ENCODE measurements around the gene PNKD. TPM values are rescaled to one million over a fixed set of nuclear protein-coding genes. Genes with fewer than 3 reads are reported as not detected.

PNKD gene
- total and polyA plus RNA-seq, 2 of the 8 experiments (the other 6 are each of a cell fraction or from before 2014, with no cell fraction given), result 43.9 to 65.4 TPM

DNA sequence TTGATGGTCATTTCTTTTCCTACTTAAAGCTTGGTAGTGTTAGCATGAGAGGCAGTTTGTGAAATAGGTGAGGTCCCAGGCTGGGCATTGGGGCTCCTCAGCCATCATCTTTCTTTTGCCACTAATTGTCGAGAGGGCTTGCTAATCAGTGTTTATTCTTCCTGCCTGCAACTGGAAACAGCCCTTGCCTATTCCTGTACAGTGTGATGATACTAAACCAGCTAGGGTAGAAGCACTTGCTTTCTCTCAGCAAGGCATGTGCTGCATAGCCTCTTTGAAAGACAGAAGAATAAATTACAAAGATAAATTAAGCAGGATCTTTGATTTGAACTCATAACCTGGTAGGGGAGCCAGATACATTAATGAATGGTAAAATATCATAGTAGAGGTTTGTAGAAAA, 26.1 kb upstream of the PNKD start:
- Histone ChIP-seq H2BK15ac (ENCODE audit: low read length) (no peak overlapping the region), H3K4ac (replicated peaks; ENCODE audit: insufficient read length, low read depth, low read length) (no peak overlapping the region), H3K4me2 (ENCODE audit: insufficient read depth in 1 of 2, low read depth in 2 of 2, low read length in 2 of 2) (no peak overlapping the region), H3K4me1 (replicated peaks in 1 of 4; ENCODE audit: control insufficient read depth in 3 of 4, insufficient read depth in 4 of 4, low read length in 3 of 4) (no peaks in the 10 kb centered on the region), H3K79me2 (ENCODE audit: control insufficient read depth in 1 of 2, insufficient read depth in 2 of 2, low read length in 2 of 2) (no peaks in the 10 kb centered on the region), H3K9me3 (ENCODE audit: insufficient read depth in 2 of 2, low read depth in 1 of 2, low read length in 1 of 2) (no peaks in the 10 kb centered on the region), H3K56ac (replicated peaks; ENCODE audit: insufficient read length, low read depth, low read length) (no peak overlapping the region), H4K20me1 (replicated peaks in 1 of 2; ENCODE audit: control insufficient read depth in 1 of 2, insufficient read depth in 2 of 2, low read length in 2 of 2) (peaks cover 0 to 1% of the 10 kb centered on the region in 2 experiments), H2BK5ac (ENCODE audit: low read depth, low read length) (no peak overlapping the region), H3K79me1 (ENCODE audit: low read depth, low read length) (no peaks in the 10 kb centered on the region), H3K9ac (replicated peaks in 1 of 4; ENCODE audit: extremely low read depth in 1 of 4, low read depth in 3 of 4, low read length in 3 of 4) (no peak overlapping the region), H3K27me3 (replicated peaks in 1 of 4; ENCODE audit: control insufficient read depth in 3 of 4, extremely low read depth in 1 of 4, insufficient read depth in 3 of 4, low read length in 3 of 4) (no peaks in the 10 kb centered on the region), H3K18ac (ENCODE audit: extremely low read depth, low read length) (no peak overlapping the region), H3K14ac (ENCODE audit: insufficient read length) (no peak overlapping the region), H3K27ac (ENCODE audit: low read depth, low read length) (no peak overlapping the region), H4K5ac (ENCODE audit: insufficient read length, low read depth, low read length) (no peak overlapping the region), H4K8ac (ENCODE audit: extremely low read depth, insufficient read depth, low read length) (no peak overlapping the region), H3K23me2 (ENCODE audit: low read depth, low read length) (no peaks in the 10 kb centered on the region), H4K91ac (replicated peaks; ENCODE audit: insufficient read length, low read length) (no peak overlapping the region), H2BK12ac (ENCODE audit: low read depth, low read length) (no peak overlapping the region), H2BK20ac (ENCODE audit: low read length) (no peak overlapping the region), H3K23ac (ENCODE audit: insufficient read length) (no peak overlapping the region), H2BK120ac (replicated peaks; ENCODE audit: low read depth, low read length) (no peak overlapping the region), H2AK5ac (ENCODE audit: low read depth, low read length) (no peak overlapping the region), H3K36me3 (ENCODE audit: control insufficient read depth in 2 of 4, insufficient read depth in 4 of 4, low read length in 3 of 4) (peaks cover 33 to 82% (median 62%) of the 10 kb centered on the region in 4 experiments), H3K4me3 (ENCODE audit: extremely low read depth in 1 of 4, insufficient read depth in 2 of 4, low read depth in 3 of 4, low read length in 4 of 4) (no peak overlapping the region), H2AFZ (ENCODE audit: low read length) (no peak overlapping the region)
- no peak for TF ChIP-seq CTBP2 (IDR thresholded peaks at IDR 0.05; ENCODE audit: borderline replicate concordance, insufficient read depth, insufficient read length, low read length)
- ChIA-PET CTCF (ENCODE audit: partially characterized antibody) (interaction anchor here (0.6 to 5.8 kb wide), 5 partner anchors 13 to 222 kb away, joined by 3 to 25 read pairs (median 6); no protein-coding TSS in a partner anchor), POLR2A (ENCODE audit: partially characterized antibody) (interaction anchor here (0.5 to 1.2 kb wide), 5 partner anchors 9 to 22 kb away, joined by 3 read pairs; no protein-coding TSS in a partner anchor)
- DNase-seq (ENCODE audit: low read depth in 1 of 2, low spot score in 2 of 2) (no peak), FAIRE-seq (no peak)
- WGBS, 2 experiments (ENCODE audit: extremely low coverage in 1 of 2, insufficient coverage in 1 of 2, insufficient read length in 1 of 2, insufficient replicate concordance in 2 of 2, low coverage in 1 of 2, low lambda C conversion rate in 2 of 2, missing lambda C conversion rate in 1 of 2), result 96% methylated on average over 1 of the region's 1 CpG; no CpG with 5 or more reads in 1 of the 2 experiments
